Amygdala (tissue), 56 donors: ENCODE measurements around the gene DPYD.

ENCODE experiments used
- DNase-seq, 56 donors: peaks; one replicate each; lab custom pipeline; 2025; lab: John Stamatoyannopoulos, UW

Gene DPYD

DNA sequence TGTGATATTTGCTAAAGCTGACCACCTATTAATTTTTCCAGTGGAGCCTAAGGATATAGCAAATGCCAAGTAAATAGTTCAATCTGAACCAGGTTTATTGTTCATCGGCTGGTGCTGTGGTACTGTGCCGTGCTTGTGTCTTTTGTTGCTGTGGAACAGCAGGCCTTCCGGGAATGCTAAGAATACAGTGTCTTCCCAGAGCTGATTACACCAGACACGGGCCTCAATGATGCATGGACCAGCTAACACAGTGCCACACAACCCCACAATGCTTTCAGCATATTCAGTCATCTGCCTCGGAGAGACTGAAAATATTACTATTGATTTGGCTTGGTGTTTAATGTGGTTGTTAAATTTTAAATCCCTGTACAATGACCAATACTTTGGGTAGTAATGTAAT, 783.8 kb downstream of the DPYD start:
- peak in 15 of 56 donors; percentile 1 to 44 (median 9) for DNase-seq

DNA sequence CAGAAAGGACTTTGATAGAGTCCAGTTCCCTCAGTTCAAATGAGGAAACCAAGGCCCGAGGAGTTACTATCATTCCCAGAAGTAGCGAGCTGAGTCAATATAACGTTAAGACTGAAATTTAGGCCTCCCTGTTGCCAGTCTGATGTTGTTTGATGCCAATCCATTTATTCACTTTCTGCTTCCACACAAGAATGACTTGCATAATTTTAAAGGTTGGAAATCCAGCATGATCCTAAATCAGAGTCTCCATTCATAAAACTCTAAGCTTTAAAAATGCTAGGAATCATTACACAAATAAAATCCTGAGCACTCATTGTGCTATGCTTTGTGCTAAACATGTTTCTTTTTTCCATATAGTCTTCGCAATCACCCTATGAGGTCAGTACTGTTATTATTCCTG, 784.9 kb downstream of the DPYD start:
- DNase-seq: no peak

DNA sequence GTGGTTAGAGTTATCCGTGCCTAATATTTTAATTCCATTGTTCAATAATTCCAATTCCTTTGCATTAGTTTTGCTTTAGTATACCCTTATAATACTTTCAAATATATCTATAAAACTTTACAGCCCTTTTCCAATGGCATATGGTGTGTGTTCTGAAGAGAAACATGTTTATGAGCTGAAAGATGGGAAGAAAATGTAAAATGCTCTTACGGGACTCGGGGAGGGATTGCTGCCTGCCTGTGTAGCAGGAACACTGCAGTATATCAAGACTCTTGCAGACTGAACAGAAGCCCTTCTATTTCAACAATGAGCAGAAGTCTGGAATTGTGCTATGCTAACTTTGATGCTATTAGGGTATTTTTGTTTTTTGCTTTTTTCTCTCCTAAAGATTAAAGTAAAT, 792.4 kb downstream of the DPYD start:
- no peak for DNase-seq

DNA sequence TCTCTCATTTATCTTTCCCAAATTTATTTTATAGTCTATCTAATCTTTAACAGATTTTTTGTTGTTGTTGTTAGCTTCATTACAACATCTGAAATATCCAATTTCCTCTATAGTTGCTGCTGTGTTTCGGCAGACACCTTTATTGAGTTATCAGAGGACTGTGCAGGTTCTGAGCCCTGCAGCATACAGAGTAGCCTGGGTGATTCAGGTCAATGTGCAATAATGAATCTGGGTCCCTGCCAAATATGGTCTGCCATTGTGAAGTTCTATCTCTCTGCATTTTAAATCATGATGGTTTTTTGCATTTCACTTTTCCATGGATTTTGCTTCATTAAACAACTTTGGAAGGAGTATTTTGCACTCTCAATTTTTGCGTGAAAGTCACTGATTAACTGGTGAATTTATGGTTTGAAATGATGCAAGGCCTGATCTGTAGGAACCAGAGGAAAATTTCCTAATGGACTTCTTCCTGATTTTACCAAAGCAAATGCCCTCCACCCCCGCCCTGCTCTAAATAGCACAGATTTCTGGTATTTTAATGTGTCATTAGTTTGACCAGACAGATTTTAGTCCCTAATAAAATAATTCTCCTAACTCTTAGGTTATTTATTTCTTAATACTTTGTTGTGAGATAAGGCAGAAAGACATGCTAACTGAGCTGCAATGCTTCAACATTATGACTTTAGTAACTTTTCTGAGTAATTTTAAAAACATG, 797.0 kb downstream of the DPYD start:
- DNase-seq: no peak

DNA sequence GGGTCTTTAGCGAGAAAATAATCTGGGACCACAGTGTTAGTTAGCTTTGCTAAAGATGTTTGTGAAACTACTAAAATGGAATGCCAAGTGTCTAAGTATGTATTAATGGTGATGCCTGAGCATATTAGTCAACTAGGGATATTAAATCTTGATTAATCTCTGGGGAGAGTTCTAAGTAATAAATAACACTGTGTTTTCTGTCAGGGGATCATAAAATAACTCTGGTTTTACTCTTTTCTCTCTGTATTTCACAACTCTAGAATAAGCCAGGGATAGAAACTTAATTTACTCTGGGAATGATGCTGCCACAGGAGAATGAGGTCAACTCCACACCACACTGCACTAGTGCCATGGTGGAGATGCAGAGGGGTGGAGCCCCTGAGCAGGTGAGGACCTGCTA, 800.0 kb downstream of the DPYD start:
- no peak for DNase-seq

DNA sequence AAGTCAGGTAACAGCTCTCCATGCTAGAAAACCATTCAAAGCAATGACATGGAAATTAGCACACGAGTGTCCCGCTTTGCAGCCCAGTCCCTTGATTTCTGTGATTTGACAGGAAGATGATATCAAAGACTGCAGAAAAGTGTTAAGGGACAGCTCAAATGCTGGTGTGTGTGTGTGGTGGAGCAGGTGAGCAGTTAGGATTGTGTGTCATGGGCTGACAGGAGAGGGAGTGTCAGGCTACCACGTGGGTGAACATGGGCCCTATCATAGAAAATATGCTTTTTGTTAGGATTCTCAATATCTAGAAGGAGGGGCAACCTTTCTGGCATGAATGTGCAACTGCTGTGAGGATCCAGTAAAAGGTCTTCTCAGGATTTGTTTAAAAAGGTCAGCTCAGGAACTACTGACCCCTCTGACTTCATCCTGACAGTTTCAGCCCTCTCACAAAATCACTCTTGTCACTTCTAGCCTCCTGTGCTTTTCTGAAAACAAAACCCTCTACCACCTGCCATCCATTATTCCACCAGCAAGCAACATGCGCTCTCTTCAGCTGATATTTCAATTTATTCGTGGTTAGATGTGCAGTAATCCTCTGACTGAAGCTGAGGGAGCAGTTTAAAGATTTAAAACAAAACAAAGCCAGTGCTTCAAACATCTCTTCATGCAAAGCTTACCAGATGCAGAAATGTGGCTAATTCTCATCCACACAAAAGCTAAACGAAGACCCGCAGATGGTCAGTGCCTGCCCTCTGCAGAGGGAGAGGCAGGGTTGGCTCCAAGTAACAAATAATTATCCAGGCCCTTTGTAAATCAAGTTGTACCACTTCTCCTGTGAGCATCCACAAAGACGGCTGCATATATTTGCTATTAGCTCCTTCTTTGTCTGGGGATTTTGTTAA, 801.3 kb downstream of the DPYD start:
- no peak for DNase-seq

DNA sequence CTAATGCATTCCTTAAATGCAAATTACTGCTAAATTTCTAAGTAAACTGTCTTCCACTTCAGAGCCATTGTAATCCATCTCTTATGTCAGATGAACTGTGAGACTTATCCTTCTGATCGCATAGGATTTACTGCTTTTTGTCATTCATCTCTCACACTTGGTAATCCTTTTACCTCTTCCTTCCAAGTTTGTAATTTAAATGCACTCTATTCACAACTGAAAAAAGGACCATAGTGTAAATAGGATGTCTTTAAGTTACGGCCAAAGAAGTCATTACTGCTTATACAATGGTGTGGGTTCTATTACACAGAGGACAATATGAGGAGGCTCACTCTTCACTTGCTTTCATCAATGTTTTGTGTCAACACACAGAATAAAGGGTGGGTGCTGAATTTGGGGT, 806.0 kb downstream of the DPYD start:
- no peak for DNase-seq

DNA sequence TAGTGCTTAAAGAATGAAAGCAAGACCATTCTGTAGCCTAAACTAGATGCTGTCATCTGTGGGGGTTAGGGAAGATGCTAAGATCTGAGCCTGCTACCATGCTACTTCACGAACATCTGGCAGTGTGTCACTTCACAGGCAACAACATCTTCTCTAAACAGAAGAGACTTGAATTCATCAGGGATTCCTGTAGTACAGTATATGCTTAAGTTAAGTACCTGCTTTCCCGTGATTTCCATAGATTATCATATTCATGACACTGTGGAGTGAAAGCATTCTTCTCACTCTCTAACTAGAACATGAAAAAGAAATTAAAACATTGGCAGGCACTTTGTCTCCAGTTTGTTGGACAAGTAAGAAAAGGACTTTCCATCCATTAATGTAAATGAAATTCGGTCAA, 808.4 kb downstream of the DPYD start:
- DNase-seq: no peak

DNA sequence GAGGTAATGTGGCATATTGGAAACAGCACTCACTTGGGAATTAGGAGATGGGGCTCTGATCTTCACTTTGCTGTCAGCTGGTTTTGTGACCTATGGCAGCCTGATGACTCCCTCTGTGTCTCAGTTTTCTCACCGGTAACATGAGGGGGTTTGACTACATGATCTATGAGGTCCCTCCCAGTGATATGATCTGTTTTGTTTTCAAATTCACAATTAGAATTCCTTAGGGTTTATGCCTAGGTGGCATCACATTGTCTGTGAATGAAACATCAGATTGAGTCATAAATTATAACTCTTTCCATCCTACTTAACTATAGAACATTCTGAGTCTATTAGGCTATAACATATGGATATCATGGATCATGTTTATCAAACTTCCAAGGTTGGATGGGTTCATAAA, 812.7 kb downstream of the DPYD start:
- no peak for DNase-seq

DNA sequence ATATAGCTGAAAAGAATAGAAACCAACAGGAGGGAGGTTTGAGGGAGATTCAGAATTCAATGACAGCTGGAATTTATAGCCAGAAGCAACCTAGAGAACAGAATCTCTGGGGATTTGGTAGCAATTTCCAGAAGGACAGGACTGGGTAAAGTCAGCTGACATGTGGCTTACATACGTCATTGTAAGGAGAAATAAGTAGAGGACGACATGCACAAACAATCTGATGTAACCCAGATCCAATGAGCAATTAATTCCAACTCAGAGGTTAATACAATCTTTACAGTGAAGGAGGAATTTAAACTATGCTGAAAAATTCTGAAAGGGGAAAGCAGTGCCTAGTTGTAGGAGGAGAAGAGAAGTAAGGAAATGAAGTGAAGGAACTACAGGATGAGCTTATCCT, 815.3 kb downstream of the DPYD start:
- no peak for DNase-seq

DNA sequence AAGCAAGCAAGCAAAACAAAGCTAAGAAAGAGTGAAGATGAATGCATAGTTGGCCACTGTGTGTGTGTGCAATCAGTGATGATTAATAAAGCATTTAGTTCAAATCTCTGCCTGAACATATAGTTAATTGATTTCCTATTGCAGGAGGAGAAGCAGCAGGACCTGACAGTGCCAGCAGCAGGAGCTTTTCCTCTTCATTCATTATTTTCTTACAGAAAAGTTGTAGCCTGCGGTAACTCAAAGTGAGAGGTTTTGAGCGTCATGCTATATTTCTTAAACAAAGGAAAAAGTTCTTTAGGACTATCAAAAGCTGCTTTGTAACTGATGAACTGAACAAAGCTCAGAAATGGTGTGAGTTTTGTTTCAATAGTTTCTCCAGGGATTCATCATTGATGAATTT, 819.3 kb downstream of the DPYD start:
- DNase-seq: no peak

DNA sequence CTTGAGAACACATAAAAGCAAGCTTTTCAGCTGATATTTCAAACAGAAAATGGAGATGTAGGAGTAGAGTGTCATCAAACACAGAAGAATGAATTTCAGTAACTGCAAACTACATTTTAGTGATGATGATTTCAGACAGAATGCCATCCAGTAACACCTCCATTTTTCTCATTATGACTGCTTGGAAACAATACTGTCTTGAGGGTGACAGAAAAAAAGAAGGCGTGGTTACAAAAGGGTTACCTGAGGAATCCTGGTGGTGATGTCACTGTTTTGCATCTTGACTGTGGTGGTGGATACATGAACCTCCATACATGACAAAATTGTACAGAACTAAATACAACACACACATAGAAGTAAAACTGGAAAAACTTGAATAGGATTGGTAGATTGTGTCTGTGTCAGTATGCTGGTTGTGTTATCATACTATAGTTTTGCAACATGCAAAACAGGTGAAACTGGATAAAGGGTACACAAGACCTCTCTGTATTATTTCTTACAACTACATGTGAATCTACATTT, 823.4 kb downstream of the DPYD start:
- DNase-seq: no peak

DNA sequence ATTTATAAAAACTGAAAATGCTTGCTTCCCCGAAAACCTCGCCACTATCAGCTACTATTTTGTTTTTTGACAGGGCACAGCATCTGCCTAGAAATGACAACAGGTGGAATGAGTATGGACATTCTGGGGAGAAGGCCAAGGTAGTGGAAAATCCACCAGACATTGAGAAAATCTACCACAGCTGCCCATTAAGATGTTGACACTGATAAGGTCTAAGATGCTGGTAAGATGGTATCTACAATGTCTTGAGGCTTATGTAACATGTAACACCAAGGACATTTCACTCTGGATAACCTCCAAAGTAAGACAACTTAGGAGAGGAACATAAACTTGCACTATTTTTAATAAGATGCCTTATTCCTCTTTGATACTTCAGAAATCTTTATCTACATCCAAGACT, 825.1 kb downstream of the DPYD start:
- DNase-seq: no peak

DNA sequence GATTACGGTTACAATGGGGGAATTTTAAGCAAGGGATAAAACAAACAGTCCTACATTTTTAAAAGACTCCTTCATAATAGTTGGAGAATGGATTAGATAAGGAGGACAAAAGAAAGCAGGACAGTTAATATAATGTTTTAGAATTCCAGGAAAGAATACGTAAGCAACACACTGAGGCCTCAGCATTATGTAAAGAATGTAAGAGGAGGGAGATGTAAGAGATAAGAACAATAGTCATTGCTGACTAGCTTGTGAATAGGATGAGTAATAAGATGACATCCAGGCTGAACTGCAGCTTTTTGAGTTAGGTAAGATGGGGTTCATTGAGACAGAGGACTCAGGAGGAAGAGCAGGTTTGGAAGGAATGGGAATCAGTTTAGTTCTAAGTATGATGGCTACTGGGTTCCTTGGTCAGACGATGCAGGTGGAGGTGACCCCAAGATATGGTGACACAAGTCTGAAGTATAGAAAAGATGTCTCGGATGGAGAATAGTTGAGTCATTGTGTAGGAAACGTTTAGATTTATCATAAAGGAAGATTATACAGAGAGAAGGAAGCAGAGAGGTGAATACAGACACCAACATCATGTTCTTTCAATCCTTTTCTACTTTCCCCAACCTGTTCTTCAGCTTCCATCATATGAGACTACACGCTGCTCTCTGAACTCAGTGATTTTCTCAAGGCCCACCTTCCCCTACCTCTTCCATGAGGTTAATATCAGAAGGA, 826.4 kb downstream of the DPYD start:
- no peak for DNase-seq

DNA sequence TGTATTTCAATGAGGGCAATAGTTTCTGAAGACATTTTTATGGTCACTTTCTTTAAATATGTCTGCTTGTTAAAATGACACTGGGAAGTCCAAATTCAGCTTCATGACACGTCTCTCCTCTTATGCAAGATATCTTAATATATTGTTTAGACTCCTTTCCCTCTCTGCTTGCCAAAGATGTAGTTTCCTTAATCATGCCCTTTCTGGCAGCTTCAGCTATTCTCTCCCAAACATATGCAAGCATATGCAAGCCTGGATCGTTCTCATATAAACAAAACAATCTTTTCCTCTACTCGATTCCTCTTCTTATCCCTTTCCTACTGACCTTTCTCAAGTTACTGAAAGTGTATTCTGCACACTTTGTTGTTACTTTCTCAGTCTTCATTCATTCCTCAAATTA, 827.1 kb downstream of the DPYD start:
- DNase-seq: no peak

DNA sequence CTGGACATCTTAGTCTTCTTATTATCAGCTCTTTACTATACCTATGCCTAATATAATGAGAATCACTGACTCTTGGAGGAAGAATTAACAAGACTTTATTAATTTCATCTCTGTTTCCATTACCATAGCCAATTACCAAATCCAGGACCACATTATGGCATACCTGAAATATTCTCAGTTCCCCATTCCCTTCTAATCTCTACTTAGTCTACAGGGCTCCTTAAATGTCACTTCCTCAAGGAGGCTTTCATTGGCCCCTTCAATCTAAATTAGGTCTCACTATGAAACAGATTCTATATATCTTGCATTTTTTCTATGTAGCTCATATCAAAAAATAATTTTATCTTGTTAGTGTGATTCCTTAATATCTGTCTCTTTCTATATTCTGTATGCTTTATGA, 828.0 kb downstream of the DPYD start:
- no peak for DNase-seq

DNA sequence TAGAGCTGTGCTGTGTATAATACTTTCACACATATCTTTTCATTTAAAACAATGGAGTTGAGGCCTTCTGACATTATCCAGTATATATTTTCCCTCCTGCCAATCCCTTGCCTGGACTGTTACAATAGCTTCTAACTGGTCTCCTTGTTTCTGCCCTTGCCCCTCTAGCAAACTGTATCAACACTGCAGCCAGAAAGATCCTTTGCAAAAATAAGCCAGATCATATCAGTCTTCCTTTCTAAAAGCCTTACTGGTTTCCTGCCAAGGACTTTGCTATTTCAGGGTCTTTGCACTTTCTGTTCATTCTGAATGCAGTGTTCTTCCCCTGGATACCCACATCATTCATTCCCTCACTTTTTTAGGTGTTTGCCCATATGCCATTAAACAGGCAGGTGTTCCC, 829.2 kb downstream of the DPYD start:
- no peak for DNase-seq

DNA sequence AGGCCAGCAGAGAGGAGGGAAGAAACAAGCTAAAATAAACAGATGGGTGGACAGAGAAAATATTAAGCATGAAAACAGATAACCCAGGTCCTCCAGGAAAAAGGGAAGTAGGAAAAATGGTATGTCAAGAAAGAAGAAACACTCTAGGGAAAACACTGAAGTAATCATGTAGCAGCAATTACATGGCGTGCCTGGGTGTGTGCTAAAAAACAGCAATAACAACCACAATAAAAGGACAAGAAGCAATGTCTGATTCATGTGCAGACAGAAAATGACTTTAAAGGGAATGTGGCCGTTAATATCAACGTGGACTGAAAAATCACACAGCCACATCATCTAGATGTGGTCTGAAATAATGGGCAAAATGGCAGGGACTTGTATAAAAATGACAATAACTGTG, 829.6 kb downstream of the DPYD start:
- no peak for DNase-seq

DNA sequence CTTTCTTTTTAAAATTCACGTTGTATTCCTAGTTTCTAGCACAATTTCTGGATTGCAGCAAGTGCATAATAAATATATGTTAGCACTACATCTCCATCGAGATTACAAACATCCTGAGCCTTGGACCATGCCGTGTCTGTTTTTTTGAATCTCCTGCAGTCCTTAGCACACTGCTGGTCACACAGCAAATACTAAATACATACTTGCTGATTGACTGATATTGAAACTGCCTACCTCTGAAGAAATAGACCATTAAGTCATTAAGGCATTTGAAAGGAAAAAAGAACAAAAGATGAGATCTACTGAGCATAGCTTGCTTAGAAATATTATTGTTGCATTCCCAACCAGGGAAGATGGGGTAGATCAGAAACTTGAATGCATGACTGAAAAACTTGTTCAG, 830.1 kb downstream of the DPYD start:
- no peak for DNase-seq

DNA sequence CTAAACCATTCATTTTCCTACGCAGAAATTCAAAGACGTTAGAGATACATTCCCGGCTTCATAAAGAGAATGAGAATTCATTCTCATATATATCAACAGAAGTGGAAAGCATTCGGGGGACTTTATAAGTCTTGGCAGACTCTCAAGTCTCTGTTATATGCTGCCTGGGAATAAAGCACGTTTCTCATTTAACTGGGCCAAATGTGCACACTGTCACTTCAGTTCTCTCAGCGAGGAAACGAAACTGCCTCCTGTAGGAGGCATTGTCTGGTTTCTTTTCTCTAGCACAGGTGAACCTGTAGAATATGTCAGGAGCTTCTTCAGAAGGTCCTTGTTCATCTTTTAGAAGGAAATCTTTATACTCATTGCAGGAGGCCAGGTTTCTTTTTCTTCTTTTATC, 831.7 kb downstream of the DPYD start:
- DNase-seq: no peak

DNA sequence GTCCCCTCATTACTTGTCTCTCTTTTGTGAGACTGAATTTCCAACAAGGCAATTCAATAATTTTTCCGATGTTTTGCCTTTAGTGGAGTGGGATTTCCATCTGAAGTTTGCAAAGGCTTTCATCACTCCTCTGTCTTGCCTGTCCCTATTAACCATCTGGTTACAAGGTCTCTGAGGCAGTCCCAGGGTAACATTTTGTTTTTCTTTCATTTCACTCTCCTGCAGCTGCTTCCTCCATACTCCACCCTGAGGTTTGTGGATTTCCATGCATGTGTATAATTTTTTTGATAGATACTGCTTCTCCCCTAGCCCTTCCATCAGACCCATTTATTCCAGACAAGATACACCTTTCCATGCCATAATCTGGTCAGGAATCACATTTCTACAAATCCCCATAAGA, 832.4 kb downstream of the DPYD start:
- no peak for DNase-seq
